Fibroblast of skin of back (primary cell): ENCODE data around the gene CLIC2. TPM values are rescaled to one million over a fixed set of nuclear protein-coding genes. Genes with fewer than 3 reads are reported as not detected.
A peak's percentile ranks its signal among the peaks of the same experiment; 100 is the strongest.
"Not testable (repeated sequence)": the region's sequence is repeated elsewhere in the genome, so short reads cannot be mapped to it uniquely, and the experiment has no call there.

Experiments used
- DNase-seq: peaks from one replicate; pipeline ENCODE4 v3.0.0-alpha.2; 2013
- polyA plus RNA-seq, 2 experiments: library from polyadenylated mRNA; unstranded; fragments of 120-200 nt; gene quantifications; one replicate each; pipeline ENCODE4 v1.2.1, GENCODE V29; 2013; ENCODE audit not compliant: insufficient read length in 2 of 2

The CLIC2 gene
- 0.11 TPM for polyA plus RNA-seq (2013, experiment 1 of 2; ENCODE audit: insufficient read length)
- 0.17 TPM for polyA plus RNA-seq (2013, experiment 2 of 2; ENCODE audit: insufficient read length)

DNA sequence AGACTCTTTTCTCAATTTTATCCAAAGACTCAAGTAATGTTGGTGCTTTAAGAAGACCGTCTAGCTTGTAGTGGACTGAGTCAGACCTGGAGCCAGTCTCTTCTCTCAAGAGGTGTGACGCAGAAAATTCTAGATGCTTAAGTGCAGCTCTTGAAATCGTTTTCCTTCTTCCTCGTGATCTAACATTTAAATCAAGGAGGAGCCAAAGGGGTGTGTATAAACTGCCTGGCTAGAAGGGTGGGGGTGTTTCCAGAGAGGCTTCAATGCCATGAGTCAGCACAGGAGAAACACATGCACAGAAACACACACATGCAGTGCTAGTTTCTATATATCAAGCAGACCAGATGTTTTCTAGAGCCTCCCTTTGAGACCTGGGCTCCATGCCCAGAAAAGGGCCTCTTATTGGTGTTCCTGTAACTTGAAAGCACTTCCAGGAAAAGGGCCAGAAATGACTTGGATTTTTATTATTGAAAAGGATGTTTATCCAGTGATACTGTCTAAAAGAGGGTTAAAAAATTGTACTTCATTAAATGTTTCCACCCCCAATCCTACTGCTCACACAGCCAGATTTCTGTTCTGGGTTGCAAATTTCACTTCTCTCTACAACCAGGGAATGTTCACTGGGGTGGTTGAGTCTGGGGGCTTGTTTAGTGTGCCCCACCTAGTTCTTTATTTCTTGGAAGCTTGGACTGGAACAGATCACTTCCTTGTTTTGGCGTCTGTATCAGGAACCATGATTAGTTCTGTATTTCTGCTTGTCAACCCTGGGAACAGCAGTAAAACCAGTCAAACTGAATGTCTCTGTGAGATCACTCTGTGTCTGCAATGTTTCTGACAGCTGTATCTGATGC is at the start of gene CLIC2:
CLIC2 (minus strand) TSS at position 129 of the 851 bp plus-strand sequence. CDS start 187 bp downstream, outside the sequence.
- DNase-seq: peak; percentile 56

DNA sequence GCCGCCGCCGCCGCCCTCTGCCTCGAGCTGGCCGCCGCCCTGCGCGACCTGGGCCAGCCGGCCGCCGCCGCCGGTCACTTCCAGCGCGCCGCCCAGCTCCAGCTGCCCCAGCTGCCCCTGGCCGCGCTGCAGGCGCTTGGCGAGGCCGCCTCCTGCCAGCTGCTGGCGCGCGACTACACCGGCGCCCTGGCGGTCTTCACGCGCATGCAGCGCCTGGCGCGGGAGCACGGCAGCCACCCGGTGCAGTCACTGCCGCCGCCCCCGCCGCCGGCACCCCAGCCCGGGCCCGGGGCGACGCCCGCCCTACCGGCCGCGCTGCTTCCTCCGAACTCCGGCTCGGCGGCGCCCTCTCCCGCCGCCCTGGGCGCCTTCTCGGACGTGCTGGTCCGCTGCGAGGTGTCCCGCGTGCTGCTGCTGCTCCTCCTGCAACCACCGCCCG is 48.1 kb upstream of the CLIC2 start:
- DNase-seq: not testable (repeated sequence)

DNA sequence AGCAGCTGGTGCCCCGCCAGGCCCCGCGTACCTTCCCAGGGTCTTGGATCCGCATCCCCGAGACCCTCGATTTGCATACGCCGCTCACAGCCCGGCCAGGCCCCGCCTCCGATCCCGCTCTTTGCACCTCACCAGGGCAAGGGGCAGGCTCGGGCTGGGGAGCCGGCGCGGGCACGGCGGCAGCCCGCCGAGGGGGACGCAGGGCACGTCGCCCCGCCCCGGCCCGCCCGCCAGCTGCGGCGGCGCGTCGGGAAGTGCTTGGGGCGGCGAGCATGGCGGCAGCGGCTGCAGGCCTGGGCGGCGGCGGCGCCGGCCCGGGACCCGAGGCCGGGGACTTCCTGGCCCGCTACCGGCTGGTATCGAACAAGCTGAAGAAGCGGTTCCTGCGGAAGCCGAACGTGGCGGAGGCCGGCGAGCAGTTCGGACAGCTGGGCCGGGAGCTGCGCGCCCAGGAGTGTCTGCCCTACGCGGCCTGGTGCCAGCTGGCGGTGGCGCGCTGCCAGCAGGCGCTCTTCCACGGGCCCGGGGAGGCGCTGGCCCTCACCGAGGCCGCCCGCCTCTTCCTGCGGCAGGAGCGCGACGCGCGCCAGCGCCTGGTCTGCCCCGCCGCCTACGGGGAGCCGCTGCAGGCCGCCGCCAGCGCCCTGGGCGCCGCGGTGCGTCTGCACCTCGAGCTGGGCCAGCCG is 47.6 kb upstream of the CLIC2 start, which contains the start of gene F8A2:
F8A2 (plus strand) TSS at position 253 of the 686 bp plus-strand sequence; CDS start at position 273, 20 bp downstream.
- DNase-seq: not testable (repeated sequence)

DNA sequence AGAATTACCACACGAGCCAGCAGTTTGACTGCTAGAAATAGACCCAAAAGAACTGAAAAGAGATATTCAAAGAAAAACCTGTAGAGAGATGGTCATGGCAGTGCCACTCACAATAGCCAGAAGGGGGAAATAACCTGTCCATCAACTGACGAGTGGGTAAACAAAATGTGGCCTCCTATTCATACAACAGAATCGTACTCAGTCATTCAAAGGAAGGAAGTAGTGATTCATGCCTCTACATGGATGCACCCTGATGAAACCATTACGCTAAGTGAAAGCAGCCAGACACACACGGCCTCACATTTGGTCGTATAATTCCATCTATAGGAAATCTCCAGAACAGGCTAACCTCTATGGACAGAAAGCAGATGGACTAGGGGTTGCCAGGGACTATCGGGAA is 45.4 kb upstream of the CLIC2 start:
- not testable (repeated sequence) for DNase-seq

DNA sequence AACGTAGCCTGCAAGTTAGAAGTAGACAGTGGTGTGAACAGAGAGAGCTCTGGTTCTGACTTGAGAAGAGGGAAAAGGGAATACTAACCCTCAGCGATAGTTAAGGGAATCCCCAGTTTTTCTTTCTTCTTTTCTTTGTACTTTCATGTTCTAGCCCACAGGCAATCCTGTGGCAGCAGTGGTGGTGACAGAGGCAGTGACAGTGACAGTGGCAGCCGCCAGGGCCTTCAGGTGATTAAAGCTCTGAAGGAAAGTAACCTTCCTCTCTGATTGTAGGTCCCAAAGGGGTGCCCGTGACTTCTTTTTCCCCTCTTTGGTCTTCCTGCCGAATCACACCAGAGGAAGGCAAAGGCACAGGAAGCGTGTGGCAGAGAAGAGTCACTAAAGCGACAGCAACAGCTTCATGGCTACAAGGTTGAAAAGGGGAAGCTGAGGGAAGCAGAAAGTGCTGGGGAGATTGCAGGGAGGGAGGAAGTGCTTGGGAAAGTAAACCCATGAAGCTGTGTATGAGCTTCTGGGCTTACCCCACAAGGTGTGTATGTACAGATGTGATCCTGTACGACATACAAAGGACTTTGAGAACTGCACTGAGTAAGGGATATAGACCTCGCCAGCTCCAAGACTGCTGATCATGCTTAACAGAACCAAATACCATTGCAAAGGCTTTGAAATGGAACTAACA is 39.5 kb upstream of the CLIC2 start:
- not testable (repeated sequence) for DNase-seq

DNA sequence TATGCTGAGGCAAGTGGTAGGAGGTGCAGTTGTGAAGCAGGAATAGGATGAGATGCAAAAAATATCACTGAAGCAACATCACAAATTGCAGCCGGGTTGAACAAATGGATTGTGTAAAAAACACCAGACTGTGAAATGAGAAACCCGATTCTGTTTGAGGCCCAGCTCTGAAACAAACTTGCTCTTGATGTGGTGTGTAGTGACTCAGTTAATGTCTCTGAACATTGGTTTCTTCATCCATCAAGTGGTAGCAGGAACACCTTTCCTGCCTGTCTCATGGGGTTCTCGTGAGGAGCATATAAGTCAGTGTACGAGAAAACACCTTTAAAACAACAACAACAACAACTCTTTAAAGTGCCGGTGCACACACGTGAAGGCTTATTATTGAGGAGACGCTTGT is 29.3 kb upstream of the CLIC2 start:
- DNase-seq: not testable (repeated sequence)

DNA sequence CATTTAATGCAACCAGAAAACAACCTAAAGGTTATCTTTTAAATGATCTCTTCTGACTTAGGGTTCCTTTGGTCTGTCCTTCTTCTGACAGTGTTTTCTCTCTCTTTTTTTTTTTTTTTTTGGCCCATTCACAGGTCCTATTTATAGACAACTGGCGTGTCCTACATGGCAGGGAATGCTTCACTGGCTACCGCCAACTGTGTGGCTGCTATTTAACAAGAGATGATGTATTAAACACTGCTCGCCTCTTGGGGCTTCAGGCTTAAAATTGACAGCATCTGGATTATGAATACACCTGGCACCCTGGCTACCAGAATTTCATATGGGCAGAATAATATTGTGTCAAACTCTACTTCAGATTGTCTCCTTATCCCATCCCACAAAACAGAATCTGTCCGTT is 15.0 kb upstream of the CLIC2 start:
- DNase-seq: not testable (repeated sequence)

DNA sequence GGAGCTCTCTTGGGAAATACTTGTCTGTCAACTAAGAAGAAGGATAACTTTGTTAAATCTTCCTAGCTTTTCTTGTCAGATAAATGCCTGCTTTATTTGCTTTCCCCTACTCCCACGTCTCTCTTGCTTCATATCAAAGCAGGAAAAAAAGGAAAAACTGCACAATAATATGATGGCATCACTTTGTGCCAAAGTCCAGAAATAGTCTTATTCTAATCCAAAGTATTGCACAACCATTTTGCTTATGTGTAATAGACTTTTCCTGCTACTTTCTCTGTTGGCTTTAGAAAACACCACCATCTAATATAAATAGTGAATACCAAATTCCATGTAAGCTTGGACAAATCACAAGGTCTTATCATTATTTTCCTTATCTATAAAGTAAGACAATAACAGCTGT is 11.3 kb upstream of the CLIC2 start:
- DNase-seq: not testable (repeated sequence)

DNA sequence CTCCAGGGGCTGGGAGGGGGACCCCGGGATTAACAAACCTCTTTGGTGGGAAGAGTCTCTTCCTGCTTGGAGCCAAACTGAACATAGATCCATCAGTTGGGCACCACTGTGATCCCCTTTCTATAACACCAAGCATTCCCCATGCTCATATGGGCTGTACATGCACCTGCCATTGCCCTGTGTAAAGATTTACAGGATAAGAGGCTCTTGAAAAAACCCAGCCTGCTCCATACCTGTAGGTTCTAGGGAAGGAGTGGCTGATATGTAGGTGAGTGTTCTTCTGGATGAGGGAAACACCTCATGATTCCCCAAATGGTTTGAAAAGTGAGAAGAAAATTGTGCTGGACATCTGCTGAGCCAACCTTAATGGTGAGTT is 911 bp upstream of the CLIC2 start:
- DNase-seq: not testable (repeated sequence)

DNA sequence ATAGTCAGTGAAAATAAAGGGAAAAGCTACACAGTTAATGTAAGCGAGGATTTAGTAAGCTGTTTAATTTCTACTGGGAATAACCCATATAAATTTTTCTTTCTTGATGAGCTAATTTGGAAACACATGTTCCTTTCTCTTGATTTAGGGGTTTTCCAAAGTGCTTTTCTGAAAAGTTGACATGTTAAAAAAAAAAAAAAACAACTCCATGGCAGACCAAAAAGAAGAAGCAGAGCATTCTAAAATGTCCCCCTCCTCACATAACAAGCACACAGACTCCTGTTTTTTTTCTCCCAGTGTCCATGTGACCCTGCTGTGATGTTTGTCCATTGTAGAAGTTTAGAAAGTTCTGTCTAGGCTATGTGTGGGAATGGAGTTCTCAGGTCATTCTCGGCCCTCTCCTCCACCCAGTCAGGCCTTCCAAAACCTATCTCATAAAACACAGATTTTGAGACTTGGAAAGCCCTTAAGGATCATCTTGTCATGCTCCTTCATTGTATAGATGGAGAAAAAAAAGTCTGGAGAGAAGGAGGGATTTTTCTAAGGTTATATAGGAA is 792 bp downstream of the CLIC2 start:
- DNase-seq: no peak

DNA sequence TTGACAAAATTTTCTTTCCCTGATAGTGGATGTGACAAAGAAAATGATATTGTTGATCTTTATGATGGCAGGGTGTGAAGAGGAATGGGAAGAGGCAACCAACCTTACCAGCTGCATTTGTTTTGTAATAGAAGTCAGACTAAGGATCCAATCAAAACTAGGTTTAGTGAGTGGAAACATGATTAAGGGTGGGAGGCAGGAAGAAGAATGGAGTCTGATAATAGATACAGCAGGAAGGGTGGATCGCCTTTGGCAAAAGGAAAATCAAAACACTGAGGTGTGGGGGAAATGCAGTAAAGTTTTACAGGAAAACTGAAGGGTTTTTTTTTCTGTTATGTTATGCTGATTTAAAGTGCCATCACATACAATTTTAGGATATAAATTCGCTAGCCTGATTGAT is 3.4 kb downstream of the CLIC2 start:
- no peak for DNase-seq

DNA sequence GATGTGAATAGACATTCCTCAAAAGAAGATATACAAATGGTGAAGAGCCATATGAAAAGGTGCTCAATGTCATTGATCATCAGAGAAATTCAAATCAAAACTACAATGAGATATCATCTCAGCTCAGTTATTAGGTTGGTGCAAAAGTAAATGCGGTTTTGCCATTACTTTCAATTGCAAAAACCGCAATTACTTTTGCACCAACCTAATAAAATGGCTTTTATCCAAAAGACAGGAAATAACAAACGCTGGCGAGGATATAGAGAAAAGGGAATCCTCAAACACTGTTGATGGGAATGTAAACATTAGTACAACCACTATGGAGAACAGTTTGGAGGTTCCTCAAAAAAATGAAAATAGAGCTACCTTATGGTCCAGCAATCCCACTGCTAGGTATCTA is 5.1 kb downstream of the CLIC2 start:
- no peak for DNase-seq

DNA sequence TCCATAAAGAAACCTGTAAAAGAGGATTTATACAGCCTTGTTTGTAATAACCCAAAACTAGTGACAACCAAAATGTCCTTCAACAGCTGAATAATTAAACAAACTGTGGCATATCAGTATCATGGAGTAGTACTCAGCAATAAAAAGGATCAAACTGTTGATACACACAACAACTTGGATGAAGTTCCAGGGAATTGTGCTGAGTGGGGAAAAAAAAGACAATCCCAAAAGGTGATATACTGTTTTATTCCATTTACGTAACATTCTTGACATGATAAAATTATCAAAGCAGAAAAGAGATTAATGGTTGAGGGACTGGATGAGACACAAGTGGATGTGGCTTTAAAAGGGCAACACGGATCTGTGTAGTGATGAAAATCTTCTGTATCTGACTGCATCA is 7.8 kb downstream of the CLIC2 start:
- no peak for DNase-seq

DNA sequence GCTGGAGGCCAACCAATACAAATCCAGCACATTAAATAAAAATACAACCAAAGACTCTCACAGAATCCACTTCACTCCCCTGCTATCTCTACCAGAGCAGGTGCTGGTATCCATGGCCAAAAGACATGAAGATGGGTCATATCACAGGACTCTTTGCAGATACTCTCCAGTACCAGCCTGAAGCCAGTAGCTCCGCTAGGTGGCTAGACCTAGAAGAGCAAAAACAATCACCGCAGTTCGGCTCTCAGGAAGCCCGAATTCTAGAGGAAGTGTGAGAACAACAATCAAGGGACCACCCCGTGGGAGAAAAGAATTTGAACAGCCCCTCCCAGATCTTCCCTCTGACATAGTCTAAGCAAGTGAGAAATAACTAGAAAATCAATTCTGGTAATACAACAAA is 20.2 kb downstream of the CLIC2 start:
- DNase-seq: no peak

DNA sequence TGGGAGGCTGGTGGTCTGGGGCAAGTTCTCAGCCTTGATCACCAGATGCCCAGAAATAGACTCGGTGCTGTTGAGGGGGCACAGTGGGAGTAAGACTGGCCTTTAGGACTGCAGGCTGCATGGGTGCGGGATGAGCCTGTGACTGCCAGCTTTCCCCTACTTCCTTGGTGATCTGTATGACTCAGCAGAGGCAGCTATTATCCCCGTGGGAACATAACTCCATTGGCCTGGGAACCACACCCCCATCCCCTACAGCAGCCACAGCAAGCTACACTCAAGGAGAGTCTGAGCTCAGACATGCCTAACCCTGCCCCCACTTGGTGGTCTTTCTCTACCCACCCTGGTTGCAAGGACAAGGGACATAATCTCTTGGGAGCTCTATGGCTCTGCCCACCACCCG is 20.6 kb downstream of the CLIC2 start:
- DNase-seq: peak; percentile 3

DNA sequence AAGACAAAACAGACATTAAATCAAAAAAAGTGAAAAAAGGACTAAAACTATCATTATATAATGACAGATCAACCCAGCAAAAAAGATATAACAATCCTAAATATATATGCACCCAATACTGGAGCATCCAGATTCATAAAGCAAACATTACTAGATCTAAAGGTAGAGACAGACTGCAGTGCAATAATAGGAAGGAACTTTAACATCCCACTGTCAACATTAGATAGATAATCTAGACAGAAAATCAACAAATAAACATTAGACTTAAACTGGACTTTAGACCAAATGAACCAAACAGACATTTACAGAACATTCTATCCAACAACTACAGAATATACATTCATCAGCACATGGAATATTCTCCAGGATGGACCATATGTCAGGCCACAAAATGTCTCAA is 40.6 kb downstream of the CLIC2 start:
- DNase-seq: no peak

DNA sequence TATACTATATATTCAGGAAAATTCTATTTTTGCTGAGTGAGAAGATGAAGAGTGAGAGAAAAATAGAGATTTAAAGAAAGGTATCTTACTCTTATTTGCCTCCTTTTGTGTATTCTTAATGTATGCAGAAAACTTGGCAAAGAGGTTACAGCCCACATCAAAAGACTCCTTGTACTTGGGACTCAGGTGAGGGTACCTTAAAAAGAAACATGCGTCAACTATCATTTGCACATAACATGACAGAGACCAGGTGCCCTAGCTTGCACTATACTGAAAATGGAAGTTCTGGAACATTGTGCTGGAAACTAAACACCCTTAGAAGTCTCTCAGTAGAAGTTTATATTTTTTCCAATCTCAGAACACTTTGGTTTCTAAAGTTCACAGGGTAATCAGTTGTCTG is 54.5 kb downstream of the CLIC2 start:
- no peak for DNase-seq

DNA sequence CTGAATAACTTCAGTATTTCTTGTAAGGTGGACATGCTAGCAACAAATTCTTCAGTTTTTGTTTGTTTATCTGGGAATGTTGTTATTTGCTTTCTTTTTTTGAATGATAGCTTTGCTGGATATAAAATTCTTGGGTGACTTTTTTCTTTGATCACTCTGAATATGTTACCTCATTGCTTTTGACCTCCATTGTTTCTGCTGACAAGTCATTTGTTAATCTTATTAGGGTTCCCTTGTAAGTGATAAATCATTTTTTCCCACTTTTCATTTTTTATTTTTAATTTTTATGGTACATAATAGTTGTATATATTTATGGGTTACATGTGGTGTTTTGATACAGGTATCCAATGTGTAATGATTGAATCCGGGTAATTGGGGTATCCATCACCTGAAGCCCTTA is 63.4 kb downstream of the CLIC2 start:
- no peak for DNase-seq

DNA sequence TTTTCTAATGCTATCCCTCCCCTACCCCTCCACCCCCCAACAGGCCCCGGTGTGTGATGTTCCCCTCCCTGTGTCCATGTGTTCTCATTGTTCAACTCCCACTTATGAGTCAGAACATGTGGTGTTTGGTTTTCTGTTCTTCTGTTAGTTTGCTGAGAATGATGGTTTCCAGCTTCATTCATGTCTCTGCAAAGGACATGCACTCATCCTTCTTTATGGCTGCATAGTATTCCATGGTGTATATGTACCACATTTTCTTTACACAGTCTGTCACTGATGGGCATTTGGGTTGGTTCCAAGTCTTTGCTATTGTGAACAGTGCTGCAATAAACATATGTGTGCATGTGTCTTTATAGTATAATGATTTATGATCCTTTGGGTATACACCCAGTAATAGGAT is 66.4 kb downstream of the CLIC2 start:
- DNase-seq: not testable (repeated sequence)

DNA sequence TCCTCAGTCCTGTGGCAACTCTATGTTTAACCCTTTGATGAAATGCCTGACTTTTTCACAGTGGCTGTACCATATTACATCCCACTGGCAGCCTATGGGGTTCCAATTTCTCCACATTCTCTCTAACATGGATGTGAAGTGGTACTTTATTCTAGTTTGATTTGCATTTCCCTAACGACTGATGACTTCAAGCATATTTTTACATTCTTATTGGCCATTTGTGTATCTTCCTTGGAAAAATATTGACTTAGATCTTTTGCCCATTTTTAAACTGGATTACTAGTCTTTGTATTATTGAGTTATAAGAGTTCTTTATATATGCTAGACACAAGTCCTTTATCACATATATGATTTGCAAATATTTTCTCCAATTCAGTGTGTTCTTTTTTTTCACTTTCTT is 68.0 kb downstream of the CLIC2 start:
- no peak for DNase-seq

DNA sequence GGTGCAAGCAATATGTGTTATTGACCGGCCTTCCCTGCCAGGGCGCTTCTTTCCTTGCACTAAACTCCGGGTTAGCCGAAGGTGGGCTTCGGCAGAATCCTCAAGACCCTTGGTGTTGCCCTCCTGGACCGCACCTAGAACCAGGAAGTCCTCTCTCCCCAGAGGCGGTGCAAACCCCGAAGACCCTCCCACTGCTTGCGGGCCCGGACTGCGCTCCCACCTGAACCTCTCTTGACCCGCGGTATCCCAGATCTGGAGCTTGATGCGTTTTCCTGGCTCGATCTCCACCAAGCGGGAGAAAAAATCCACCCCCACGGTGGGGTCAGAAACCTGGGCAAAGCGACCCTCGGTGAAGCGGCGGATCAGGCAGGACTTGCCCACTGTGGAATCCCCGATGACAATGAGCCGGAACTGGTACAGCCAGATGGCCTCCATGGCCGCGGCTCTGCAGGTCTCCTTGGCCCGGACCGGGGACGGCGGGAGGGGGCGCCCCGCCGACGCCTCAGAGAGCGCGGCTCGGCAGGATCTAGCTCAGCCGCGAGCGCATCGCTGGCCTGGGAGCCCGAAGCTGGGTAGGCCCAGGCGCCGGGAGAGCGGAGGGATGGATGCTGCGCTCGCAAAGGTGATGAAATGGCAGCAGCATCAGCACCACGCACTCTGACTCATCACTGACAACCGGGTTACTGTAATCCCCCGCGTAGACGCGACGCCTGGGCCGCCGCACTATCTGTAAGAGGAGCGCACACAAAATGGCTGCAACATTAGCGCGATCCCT is 70.4 kb downstream of the CLIC2 start, which contains the start of gene RAB39B:
RAB39B (minus strand) TSS at position 638 of the 775 bp plus-strand sequence; CDS start at position 435, 203 bp downstream.
- peak; percentile 66 for DNase-seq
